ENCODE results near the gene RUFY3. TPM values are rescaled to one million over a fixed set of nuclear protein-coding genes. Genes with fewer than 3 reads are reported as not detected.

RUFY3 gene
- total and polyA plus RNA-seq, 4 donors, result 17.2 to 122 (median 43.2) TPM

DNA sequence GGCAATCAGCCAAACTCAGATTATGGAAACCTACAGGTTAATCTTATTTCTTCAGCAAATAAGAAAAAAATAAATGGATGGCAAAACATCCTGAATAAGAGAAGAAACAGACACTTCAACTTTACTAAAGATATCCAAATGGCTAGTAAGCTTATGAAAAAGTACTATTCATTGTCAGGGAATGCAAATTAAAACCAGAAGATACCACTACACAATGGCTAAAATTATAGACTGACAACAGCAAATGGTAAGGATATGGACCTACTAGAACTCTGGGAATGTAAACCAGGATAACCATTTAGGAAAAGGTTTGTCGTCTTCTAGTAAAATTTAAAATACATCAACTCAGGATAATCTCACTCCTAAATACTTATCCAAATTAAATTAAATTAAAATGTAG, 93.6 kb downstream of the RUFY3 start:
- 96 to 97% methylated on average over 1 of the region's 1 CpG for WGBS, 2 donors
- no peak overlapping the region for H3K27ac ChIP-seq (ENCODE audit: low read depth in 1 of 2, low read length in 1 of 2)
- DNase-seq (no peak), ATAC-seq (ENCODE audit: insufficient read depth, low FRiP score) (no peak)
- H3K4me1 ChIP-seq (ENCODE audit: control insufficient read depth in 5 of 5, insufficient read depth in 5 of 5, low read length in 5 of 5), result no peaks in the 10 kb centered on the region
- TF ChIP-seq, protein P1, sequence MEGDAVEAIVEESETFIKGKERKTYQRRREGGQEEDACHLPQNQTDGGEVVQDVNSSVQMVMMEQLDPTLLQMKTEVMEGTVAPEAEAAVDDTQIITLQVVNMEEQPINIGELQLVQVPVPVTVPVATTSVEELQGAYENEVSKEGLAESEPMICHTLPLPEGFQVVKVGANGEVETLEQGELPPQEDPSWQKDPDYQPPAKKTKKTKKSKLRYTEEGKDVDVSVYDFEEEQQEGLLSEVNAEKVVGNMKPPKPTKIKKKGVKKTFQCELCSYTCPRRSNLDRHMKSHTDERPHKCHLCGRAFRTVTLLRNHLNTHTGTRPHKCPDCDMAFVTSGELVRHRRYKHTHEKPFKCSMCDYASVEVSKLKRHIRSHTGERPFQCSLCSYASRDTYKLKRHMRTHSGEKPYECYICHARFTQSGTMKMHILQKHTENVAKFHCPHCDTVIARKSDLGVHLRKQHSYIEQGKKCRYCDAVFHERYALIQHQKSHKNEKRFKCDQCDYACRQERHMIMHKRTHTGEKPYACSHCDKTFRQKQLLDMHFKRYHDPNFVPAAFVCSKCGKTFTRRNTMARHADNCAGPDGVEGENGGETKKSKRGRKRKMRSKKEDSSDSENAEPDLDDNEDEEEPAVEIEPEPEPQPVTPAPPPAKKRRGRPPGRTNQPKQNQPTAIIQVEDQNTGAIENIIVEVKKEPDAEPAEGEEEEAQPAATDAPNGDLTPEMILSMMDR (IDR thresholded peaks at IDR 0.05; ENCODE audit: control extremely low read depth, extremely low read depth), result no peak
- H3K36me3 ChIP-seq (ENCODE audit: control insufficient read depth in 4 of 4, insufficient read depth in 4 of 4, low read length in 4 of 4), result peaks cover 5 to 11% (median 10%) of the 10 kb centered on the region in 4 donors
- no peak overlapping the region for H3K4me3 ChIP-seq
- no peaks in the 10 kb centered on the region for H3K9me3 ChIP-seq (ENCODE audit: control insufficient read depth in 4 of 4, insufficient read depth in 3 of 4, low read length in 3 of 4)
- H3K27me3 ChIP-seq (ENCODE audit: control insufficient read depth in 3 of 3, insufficient read depth in 3 of 3, low read length in 2 of 3), result no peaks in the 10 kb centered on the region
- no peak overlapping the region for H3K9ac ChIP-seq (ENCODE audit: insufficient read depth in 1 of 2, low read length in 2 of 2)

- TF ChIP-seq, protein P1 (IDR thresholded peaks at IDR 0.05; ENCODE audit: control extremely low read depth, extremely low read depth), result no peak
- Histone ChIP-seq H3K9me3 (ENCODE audit: control insufficient read depth in 4 of 4, insufficient read depth in 3 of 4, low read length in 3 of 4) (no peaks in the 10 kb centered on the region), H3K4me1 (ENCODE audit: control insufficient read depth in 5 of 5, insufficient read depth in 5 of 5, low read length in 5 of 5) (no peaks in the 10 kb centered on the region), H3K27me3 (ENCODE audit: control insufficient read depth in 3 of 3, insufficient read depth in 3 of 3, low read length in 2 of 3) (no peaks in the 10 kb centered on the region), H3K9ac (ENCODE audit: insufficient read depth in 1 of 2, low read length in 2 of 2) (no peak overlapping the region), H3K36me3 (ENCODE audit: control insufficient read depth in 4 of 4, insufficient read depth in 4 of 4, low read length in 4 of 4) (peaks cover 8 to 14% (median 11%) of the 10 kb centered on the region in 4 donors), H3K27ac (ENCODE audit: low read depth in 1 of 2, low read length in 1 of 2) (no peak overlapping the region), H3K4me3 (no peak overlapping the region)
- WGBS, 2 donors, result 45 to 46% methylated on average over 2 of the region's 2 CpGs
- DNase-seq (no peak), ATAC-seq (ENCODE audit: insufficient read depth, low FRiP score) (no peak)
Observed at GRCh38 chr4:70816894-70817293, 95.1 kb downstream of the RUFY3 start.

GRCh38 chr4:70818173-70818855, 96.5 kb downstream of the RUFY3 start:
- TF ChIP-seq, protein P1 (IDR thresholded peaks at IDR 0.05; ENCODE audit: control extremely low read depth, extremely low read depth), result no peak
- no peak for DNase-seq
- ATAC-seq (ENCODE audit: insufficient read depth, low FRiP score), result no peak
- H3K27ac ChIP-seq (ENCODE audit: low read depth in 1 of 2, low read length in 1 of 2), result no peak overlapping the region
- no peak overlapping the region for H3K9ac ChIP-seq (ENCODE audit: insufficient read depth in 1 of 2, low read length in 2 of 2)
- H3K4me1 ChIP-seq (ENCODE audit: control insufficient read depth in 5 of 5, insufficient read depth in 5 of 5, low read length in 5 of 5), result no peaks in the 10 kb centered on the region
- no peaks in the 10 kb centered on the region for H3K9me3 ChIP-seq (ENCODE audit: control insufficient read depth in 4 of 4, insufficient read depth in 3 of 4, low read length in 3 of 4)
- H3K36me3 ChIP-seq (ENCODE audit: control insufficient read depth in 4 of 4, insufficient read depth in 4 of 4, low read length in 4 of 4), result peaks cover 11 to 17% (median 13%) of the 10 kb centered on the region in 4 donors
- H3K4me3 ChIP-seq, result no peak overlapping the region
- 59 to 78% methylated on average over 5 of the region's 5 CpGs for WGBS, 2 donors
- H3K27me3 ChIP-seq (ENCODE audit: control insufficient read depth in 3 of 3, insufficient read depth in 3 of 3, low read length in 2 of 3), result no peaks in the 10 kb centered on the region

GRCh38 chr4:70818921-70819320, 97.2 kb downstream of the RUFY3 start:
- H3K27ac ChIP-seq (ENCODE audit: low read depth in 1 of 2, low read length in 1 of 2), result no peak overlapping the region
- DNase-seq, result no peak
- H3K4me1 ChIP-seq (ENCODE audit: control insufficient read depth in 5 of 5, insufficient read depth in 5 of 5, low read length in 5 of 5), result no peaks in the 10 kb centered on the region
- no peaks in the 10 kb centered on the region for H3K9me3 ChIP-seq (ENCODE audit: control insufficient read depth in 4 of 4, insufficient read depth in 3 of 4, low read length in 3 of 4)
- TF ChIP-seq, protein P1 (IDR thresholded peaks at IDR 0.05; ENCODE audit: control extremely low read depth, extremely low read depth), result no peak
- 71 to 90% methylated on average over 3 of the region's 3 CpGs for WGBS, 2 donors
- no peak overlapping the region for H3K4me3 ChIP-seq
- no peaks in the 10 kb centered on the region for H3K27me3 ChIP-seq (ENCODE audit: control insufficient read depth in 3 of 3, insufficient read depth in 3 of 3, low read length in 2 of 3)
- no peak overlapping the region for H3K9ac ChIP-seq (ENCODE audit: insufficient read depth in 1 of 2, low read length in 2 of 2)
- H3K36me3 ChIP-seq (ENCODE audit: control insufficient read depth in 4 of 4, insufficient read depth in 4 of 4, low read length in 4 of 4), result peaks cover 12 to 19% (median 15%) of the 10 kb centered on the region in 4 donors
- ATAC-seq (ENCODE audit: insufficient read depth, low FRiP score), result no peak

Data from lung (tissue), 12 donors.